ENCODE measurements around the gene LENG9.

The LENG9 gene

GRCh38 chr19:54482889-54483288 lies 19.3 kb upstream of the LENG9 start:
- TF ChIP-seq ATF2 (tag by site-specific recombination; IDR thresholded peaks at IDR 0.05; ENCODE audit: low read depth) (no peak), SP2 (tag by site-specific recombination; IDR thresholded peaks at IDR 0.05) (no peak), MEIS1 (CRISPR knock-in tag; IDR thresholded peaks at IDR 0.05; ENCODE audit: borderline replicate concordance) (no peak), MYNN (tag by site-specific recombination; IDR thresholded peaks at IDR 0.05; ENCODE audit: borderline replicate concordance) (no peak), ZNF677 (tag by site-specific recombination; IDR thresholded peaks at IDR 0.05) (no peak), ZNF37A (tag by site-specific recombination; IDR thresholded peaks at IDR 0.05) (no peak), ZNF843 (tag by site-specific recombination; IDR thresholded peaks at IDR 0.05) (no peak), ZNF701 (tag by site-specific recombination; IDR thresholded peaks at IDR 0.05) (no peak), ZNF266 (tag by site-specific recombination; IDR thresholded peaks at IDR 0.05; ENCODE audit: low read depth) (no peak), PRDM2 (tag by site-specific recombination; IDR thresholded peaks at IDR 0.05; ENCODE audit: borderline replicate concordance) (no peak), PRDM1 (tag by site-specific recombination; IDR thresholded peaks at IDR 0.05) (no peak), ZNF221 (tag by site-specific recombination; IDR thresholded peaks at IDR 0.05; ENCODE audit: borderline replicate concordance) (no peak), ZNF544 (tag by site-specific recombination; IDR thresholded peaks at IDR 0.05) (no peak), ZNF26 (tag by site-specific recombination; IDR thresholded peaks at IDR 0.05) (no peak), ZNF292 (tag by site-specific recombination; IDR thresholded peaks at IDR 0.05; ENCODE audit: borderline replicate concordance, low read depth) (no peak), ZNF362 (tag by site-specific recombination; IDR thresholded peaks at IDR 0.05) (no peak), REST (tag by site-specific recombination; IDR thresholded peaks at IDR 0.05) (no peak), ZNF324 (tag by site-specific recombination; IDR thresholded peaks at IDR 0.05) (no peak)
- Histone ChIP-seq H3K27ac (ENCODE audit: extremely low read depth, low read depth, low read length) (no peak overlapping the region), H3K9me3 (ENCODE audit: control insufficient read depth, insufficient read depth, low read depth, low read length) (no peaks in the 10 kb centered on the region), H3K4me1 (ENCODE audit: control insufficient read depth, insufficient read depth, low read length) (no peaks in the 10 kb centered on the region), H3K4me3 (ENCODE audit: low read depth, low read length) (no peak overlapping the region), H3K36me3 (ENCODE audit: control insufficient read depth in 2 of 2, insufficient read depth in 1 of 2, low read length in 2 of 2) (no peaks in the 10 kb centered on the region)
- ChIA-PET POLR2A (no interaction called here), CTCF (interaction anchor here (0.6 to 6.5 kb wide), 4 partner anchors 13 to 833 kb away, joined by 3 to 65 read pairs (median 18); no protein-coding TSS in a partner anchor)
